ENCODE data around the gene WDR1.

DNA sequence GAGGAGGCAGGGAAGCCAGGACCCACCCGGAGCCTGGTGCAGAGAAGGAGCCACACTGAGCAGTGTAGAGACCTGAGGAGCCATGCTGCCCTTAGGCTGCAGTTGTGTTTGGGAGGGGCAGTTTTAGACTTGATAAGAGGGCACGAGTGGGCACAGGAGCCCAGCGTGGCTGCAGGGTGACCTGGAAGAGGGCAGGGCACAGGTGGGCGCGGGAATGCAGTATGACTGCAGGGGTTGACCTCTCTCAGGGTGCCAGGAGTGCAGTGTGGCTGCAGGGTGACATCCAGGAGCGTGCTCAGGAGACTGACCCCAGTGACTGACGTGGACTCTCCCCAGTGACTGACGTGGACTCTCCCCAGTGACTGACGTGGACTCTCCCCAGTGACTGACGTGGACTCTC, 14.6 kb upstream of the WDR1 start:
- no peak for TF ChIP-seq POLR2A (IDR thresholded peaks at IDR 0.05)
- TF ChIP-seq, protein P1, sequence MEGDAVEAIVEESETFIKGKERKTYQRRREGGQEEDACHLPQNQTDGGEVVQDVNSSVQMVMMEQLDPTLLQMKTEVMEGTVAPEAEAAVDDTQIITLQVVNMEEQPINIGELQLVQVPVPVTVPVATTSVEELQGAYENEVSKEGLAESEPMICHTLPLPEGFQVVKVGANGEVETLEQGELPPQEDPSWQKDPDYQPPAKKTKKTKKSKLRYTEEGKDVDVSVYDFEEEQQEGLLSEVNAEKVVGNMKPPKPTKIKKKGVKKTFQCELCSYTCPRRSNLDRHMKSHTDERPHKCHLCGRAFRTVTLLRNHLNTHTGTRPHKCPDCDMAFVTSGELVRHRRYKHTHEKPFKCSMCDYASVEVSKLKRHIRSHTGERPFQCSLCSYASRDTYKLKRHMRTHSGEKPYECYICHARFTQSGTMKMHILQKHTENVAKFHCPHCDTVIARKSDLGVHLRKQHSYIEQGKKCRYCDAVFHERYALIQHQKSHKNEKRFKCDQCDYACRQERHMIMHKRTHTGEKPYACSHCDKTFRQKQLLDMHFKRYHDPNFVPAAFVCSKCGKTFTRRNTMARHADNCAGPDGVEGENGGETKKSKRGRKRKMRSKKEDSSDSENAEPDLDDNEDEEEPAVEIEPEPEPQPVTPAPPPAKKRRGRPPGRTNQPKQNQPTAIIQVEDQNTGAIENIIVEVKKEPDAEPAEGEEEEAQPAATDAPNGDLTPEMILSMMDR (IDR thresholded peaks at IDR 0.05 in 4 of 5, conservative IDR thresholded peaks at IDR 0.05 in 1 of 5), result no peak
